ENCODE measurements around the gene ANTKMT. TPM values are rescaled to one million over a fixed set of nuclear protein-coding genes. Genes with fewer than 3 reads are reported as not detected.

Gene ANTKMT
- total and polyA plus RNA-seq, 5 experiments from 2014 or later, result 44.3 to 128 (median 93.5) TPM

DNA sequence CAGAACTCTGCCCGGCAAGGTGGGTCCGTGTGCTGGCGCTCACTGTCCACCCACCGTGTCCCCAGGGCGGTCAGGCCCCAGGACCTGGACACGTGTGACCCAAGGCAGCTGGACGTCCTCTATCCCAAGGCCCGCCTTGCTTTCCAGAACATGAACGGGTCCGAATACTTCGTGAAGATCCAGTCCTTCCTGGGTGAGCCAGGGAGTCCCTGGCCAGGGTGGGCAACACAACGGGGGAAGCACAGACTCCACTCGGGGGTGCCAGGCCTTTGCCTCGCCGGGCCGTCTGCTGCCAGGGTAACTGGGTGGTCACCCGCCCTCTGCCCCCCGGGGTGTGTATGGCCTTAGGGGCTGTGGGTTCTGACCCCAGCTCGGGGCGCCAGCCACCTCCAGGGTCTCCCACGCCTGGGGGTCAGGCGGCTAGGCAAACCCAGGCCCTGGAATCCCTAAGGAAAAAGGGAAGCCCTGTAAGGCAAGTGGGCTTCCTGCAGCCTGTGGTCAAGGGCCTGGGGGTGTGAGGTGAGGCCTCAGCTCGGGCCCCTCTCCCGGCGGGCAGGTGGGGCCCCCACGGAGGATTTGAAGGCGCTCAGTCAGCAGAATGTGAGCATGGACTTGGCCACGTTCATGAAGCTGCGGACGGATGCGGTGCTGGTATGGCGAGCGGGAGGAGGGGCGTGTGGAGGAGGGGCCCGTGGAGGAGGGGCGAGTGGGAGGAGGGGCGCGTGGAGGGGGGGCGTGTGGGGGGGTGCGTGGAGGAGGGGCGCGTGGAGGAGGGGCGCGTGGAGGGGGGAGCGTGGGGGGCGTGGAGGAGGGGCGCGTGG lies 46.1 kb downstream of the ANTKMT start:
- no peaks in the 10 kb centered on the region for H3K27me3 Mint-ChIP-seq
- POLR2A ChIA-PET, result no interaction called here
- no peak overlapping the region for H3K4me3 Mint-ChIP-seq
- DNase-seq (no peak), ATAC-seq (no peak)
- H3K36me3 Mint-ChIP-seq, result no peaks in the 10 kb centered on the region
- peak overlapping the region in 1 of 10 donors; percentile 65 for H3K27ac Mint-ChIP-seq
- H3K9me3 Mint-ChIP-seq, result no peaks in the 10 kb centered on the region
- H3K4me1 Mint-ChIP-seq, result no peaks in the 10 kb centered on the region

DNA sequence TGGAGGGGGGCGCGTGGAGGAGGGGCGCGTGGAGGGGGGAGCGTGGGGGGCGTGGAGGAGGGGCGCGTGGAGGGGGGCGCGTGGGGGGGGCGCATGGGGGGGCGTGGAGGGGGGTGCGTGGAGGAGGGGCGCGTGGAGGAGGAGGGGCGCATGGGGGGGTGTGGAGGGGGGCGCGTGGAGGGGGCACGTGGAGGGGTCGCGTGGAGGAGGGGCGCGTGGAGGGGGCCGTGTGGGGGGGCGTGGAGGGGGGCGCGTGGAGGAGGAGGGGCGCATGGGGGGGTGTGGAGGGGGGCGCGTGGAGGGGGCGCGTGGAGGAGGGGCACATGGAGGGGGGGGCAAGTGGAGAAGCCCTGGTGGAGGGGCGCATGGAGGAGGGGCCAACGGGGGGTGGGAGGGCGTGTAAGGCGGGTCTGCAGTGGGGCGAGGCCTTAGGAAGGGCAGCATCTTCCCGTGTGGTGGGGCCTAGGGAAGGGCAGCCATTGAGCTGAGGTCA lies 46.8 kb downstream of the ANTKMT start:
- Mint-ChIP-seq H3K36me3 (no peaks in the 10 kb centered on the region), H3K4me1 (no peaks in the 10 kb centered on the region), H3K4me3 (no peak overlapping the region), H3K9me3 (no peaks in the 10 kb centered on the region), H3K27ac (no peak overlapping the region), H3K27me3 (no peaks in the 10 kb centered on the region)
- no peak for DNase-seq
- ATAC-seq, result no peak
- POLR2A ChIA-PET, result no interaction called here

DNA sequence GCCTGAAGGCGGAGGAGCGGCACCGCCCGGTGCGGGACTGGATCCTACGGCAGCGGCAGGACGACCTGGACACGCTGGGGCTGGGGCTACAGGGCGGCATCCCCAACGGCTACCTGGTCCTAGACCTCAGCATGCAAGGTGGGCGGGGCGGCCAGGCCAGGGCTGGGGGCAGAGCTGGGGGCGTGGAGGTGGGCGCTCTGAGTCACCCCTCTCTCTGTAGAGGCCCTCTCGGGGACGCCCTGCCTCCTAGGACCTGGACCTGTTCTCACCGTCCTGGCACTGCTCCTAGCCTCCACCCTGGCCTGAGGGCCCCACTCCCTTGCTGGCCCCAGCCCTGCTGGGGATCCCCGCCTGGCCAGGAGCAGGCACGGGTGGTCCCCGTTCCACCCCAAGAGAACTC lies 47.5 kb downstream of the ANTKMT start:
- no peak for DNase-seq
- no peak for ATAC-seq
- Mint-ChIP-seq H3K9me3 (no peaks in the 10 kb centered on the region), H3K4me1 (no peaks in the 10 kb centered on the region), H3K27me3 (no peaks in the 10 kb centered on the region), H3K4me3 (no peak overlapping the region), H3K27ac (no peak overlapping the region), H3K36me3 (no peaks in the 10 kb centered on the region)
- POLR2A ChIA-PET, result no interaction called here

DNA sequence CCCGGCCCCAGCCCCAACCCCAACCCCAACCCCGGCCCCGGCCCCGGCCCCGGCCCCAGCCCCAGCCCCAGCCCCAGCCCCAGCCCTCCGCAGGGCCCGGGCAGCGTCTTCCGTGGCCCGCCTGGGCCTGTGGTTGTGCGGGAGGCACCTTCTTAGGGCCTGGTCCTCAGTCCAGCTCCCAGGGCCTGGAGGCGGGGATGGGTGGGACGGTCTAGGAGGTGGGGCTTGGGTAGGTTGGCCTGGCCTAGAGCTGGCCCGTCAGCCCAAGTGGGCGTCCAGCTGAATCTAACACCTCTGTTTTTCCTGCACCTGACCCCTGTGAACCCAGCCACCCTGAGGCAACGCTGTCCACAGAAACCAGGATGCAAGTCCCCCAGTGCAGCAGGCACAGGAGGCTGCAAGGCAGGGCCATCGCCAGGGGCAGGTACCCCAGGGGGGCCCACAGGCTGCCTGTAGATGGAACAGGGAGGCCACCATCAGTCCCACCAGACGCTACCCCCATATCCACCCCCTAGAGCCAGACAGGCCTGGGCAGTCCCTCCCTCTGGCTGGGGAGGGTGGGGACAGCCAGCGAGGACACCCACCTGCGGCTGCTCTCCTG lies 48.3 kb downstream of the ANTKMT start:
- Mint-ChIP-seq H3K27me3 (no peaks in the 10 kb centered on the region), H3K27ac (no peak overlapping the region), H3K36me3 (no peaks in the 10 kb centered on the region), H3K9me3 (no peaks in the 10 kb centered on the region), H3K4me1 (no peaks in the 10 kb centered on the region), H3K4me3 (no peak overlapping the region)
- no peak for DNase-seq
- ATAC-seq, result no peak
- POLR2A ChIA-PET, result no interaction called here

DNA sequence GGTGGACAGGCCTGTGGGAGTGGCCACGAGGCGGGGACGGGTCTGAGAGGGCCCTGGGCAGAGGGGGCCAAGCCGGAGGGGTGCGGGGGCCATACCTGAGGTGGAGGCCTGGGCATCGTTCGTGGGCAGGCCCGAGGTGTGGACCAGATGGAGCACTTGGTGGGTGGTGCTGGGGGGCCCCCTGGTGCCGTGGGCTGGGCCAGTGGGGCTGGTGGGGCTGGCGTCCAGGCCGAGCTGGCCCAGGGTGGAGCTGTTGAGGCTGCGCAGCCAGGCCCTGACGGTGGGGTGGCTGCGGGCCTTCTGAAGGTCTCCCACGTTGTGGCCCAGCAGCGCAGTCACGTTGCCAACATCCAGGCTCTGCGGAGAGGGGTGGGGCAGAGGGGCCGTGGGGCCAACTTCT lies 49.0 kb downstream of the ANTKMT start:
- Mint-ChIP-seq H3K4me3 (no peak overlapping the region), H3K9me3 (no peaks in the 10 kb centered on the region), H3K4me1 (no peaks in the 10 kb centered on the region), H3K36me3 (no peaks in the 10 kb centered on the region), H3K27ac (no peak overlapping the region), H3K27me3 (no peaks in the 10 kb centered on the region)
- POLR2A ChIA-PET, result no interaction called here
- DNase-seq, result no peak
- no peak for ATAC-seq

DNA sequence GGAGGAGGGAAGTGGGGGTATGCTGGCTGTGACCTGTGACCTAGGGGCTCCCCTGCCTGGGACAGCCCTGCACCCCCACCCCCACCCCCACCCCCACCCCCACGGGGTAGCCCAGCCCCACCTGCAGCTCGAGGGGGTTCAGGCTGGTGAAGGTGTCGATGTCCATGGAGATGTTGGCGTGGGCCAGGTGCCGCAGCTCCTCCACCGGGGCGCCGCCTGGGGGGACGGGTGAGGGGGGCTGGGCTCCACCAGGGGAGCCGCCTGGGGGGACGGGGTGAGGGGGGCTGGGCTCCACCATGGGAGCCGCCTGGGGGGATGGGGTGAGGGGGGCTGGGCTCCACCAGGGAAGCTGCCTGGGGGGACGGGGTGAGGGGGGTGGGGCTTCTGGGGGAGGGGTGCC lies 49.5 kb downstream of the ANTKMT start:
- H3K4me1 Mint-ChIP-seq, result no peaks in the 10 kb centered on the region
- H3K27ac Mint-ChIP-seq, result no peak overlapping the region
- H3K9me3 Mint-ChIP-seq, result no peaks in the 10 kb centered on the region
- ATAC-seq (no peak), DNase-seq (no peak)
- no peaks in the 10 kb centered on the region for H3K27me3 Mint-ChIP-seq
- POLR2A ChIA-PET, result no interaction called here
- no peaks in the 10 kb centered on the region for H3K36me3 Mint-ChIP-seq
- H3K4me3 Mint-ChIP-seq, result no peak overlapping the region

Small RNA genes lying within 50 kb of the gene (microRNA-seq; reads per million reads assigned to microRNA genes)
- gene MIR662 (ENCODE audit: borderline microRNAs expressed), result not detected

Other genes starting within 250 kb of the ANTKMT start
- 10 to 100 TPM; 63.1 to 63.2 TPM for gene CAPN15, start 193.4 kb upstream of the ANTKMT start, total RNA-seq
- gene CAPN15, start 193.4 kb upstream of the ANTKMT start, polyA plus RNA-seq, result 1 to 10 TPM; 5.5 to 7.9 (median 6.0) TPM
- gene PRR35, start 160.8 kb upstream of the ANTKMT start, total RNA-seq, result not detected
- not detected for gene PRR35, start 160.8 kb upstream of the ANTKMT start, polyA plus RNA-seq
- gene NHLRC4, start 154.1 kb upstream of the ANTKMT start, total RNA-seq, result 1 to 10 TPM; 4.7 to 5.3 TPM
- 1 to 10 TPM; 1.5 to 3.3 (median 1.7) TPM for gene NHLRC4, start 154.1 kb upstream of the ANTKMT start, polyA plus RNA-seq
- gene PIGQ, start 151.2 kb upstream of the ANTKMT start, total RNA-seq, result 10 to 100 TPM; 55.8 to 59.0 TPM
- 10 to 100 TPM in 1 of 3 donors, 1 to 10 TPM in 2; 8.8 to 13.4 (median 9.3) TPM for gene PIGQ, start 151.2 kb upstream of the ANTKMT start, polyA plus RNA-seq
- gene RAB40C, start 131.1 kb upstream of the ANTKMT start, total RNA-seq, result 10 to 100 TPM; 18.6 to 19.9 TPM
- 10 to 100 TPM in 1 of 3 donors, 1 to 10 TPM in 2; 5.8 to 14.6 (median 6.2) TPM for gene RAB40C, start 131.1 kb upstream of the ANTKMT start, polyA plus RNA-seq
- under 1 TPM; 0.47 to 0.57 TPM for gene WFIKKN1, start 90.2 kb upstream of the ANTKMT start, total RNA-seq
- under 1 TPM in 1 of 3 donors, not detected in 2; 0.07 TPM for gene WFIKKN1, start 90.2 kb upstream of the ANTKMT start, polyA plus RNA-seq
- gene METTL26, start 84.8 kb upstream of the ANTKMT start, total RNA-seq, result 10 to 100 TPM; 69.2 to 72.6 TPM
- gene METTL26, start 84.8 kb upstream of the ANTKMT start, polyA plus RNA-seq, result 10 to 100 TPM; 88.4 to 98.4 (median 89.8) TPM
- 10 to 100 TPM; 31.9 to 32.2 TPM for gene MCRIP2, start 79.3 kb upstream of the ANTKMT start, total RNA-seq
- 10 to 100 TPM; 28.1 to 36.6 (median 35.5) TPM for gene MCRIP2, start 79.3 kb upstream of the ANTKMT start, polyA plus RNA-seq
- 10 to 100 TPM; 17.8 to 19.2 TPM for gene WDR90, start 71.8 kb upstream of the ANTKMT start, total RNA-seq
- 1 to 10 TPM in 2 of 3 donors, under 1 TPM in 1; 0.27 to 2.5 (median 1.5) TPM for gene WDR90, start 71.8 kb upstream of the ANTKMT start, polyA plus RNA-seq
- gene RHOT2, start 53.0 kb upstream of the ANTKMT start, total RNA-seq, result 100 to 1,000 TPM; 220 TPM
- gene RHOT2, start 53.0 kb upstream of the ANTKMT start, polyA plus RNA-seq, result 10 to 100 TPM; 25.1 to 44.8 (median 31.8) TPM
- gene RHBDL1, start 45.5 kb upstream of the ANTKMT start, total RNA-seq, result 1 to 10 TPM; 1.3 to 1.4 TPM
- not detected for gene RHBDL1, start 45.5 kb upstream of the ANTKMT start, polyA plus RNA-seq
- 100 to 1,000 TPM in 1 of 2 experiments, 10 to 100 TPM in 1; 86.4 to 103 TPM for gene STUB1, start 40.7 kb upstream of the ANTKMT start, total RNA-seq
- gene STUB1, start 40.7 kb upstream of the ANTKMT start, polyA plus RNA-seq, result 100 to 1,000 TPM; 133 to 142 (median 135) TPM
- 10 to 100 TPM; 40.8 to 41.2 TPM for gene JMJD8, start 36.8 kb upstream of the ANTKMT start, total RNA-seq
- gene JMJD8, start 36.8 kb upstream of the ANTKMT start, polyA plus RNA-seq, result 10 to 100 TPM; 31.7 to 62.8 (median 46.0) TPM
- 10 to 100 TPM; 16.1 to 18.4 TPM for gene WDR24, start 30.7 kb upstream of the ANTKMT start, total RNA-seq
- 10 to 100 TPM; 12.7 to 18.9 (median 14.7) TPM for gene WDR24, start 30.7 kb upstream of the ANTKMT start, polyA plus RNA-seq
- 10 to 100 TPM; 28.4 to 29.3 TPM for gene FBXL16, start 15.3 kb upstream of the ANTKMT start, total RNA-seq
- gene FBXL16, start 15.3 kb upstream of the ANTKMT start, polyA plus RNA-seq, result 10 to 100 TPM in 1 of 3 donors, 1 to 10 TPM in 2; 3.0 to 22.0 (median 9.5) TPM
- gene METRN, start 6.0 kb upstream of the ANTKMT start, total RNA-seq, result 10 to 100 TPM; 13.1 to 14.4 TPM
- 10 to 100 TPM; 22.1 to 40.9 (median 35.8) TPM for gene METRN, start 6.0 kb upstream of the ANTKMT start, polyA plus RNA-seq
- gene CCDC78, start 5.3 kb downstream of the ANTKMT start, total RNA-seq, result 10 to 100 TPM; 12.0 to 15.1 TPM
- gene CCDC78, start 5.3 kb downstream of the ANTKMT start, polyA plus RNA-seq, result 1 to 10 TPM in 2 of 3 donors, not detected in 1; 1.1 to 1.4 TPM
- 10 to 100 TPM; 50.1 to 67.0 TPM for gene HAGHL, start 6.0 kb downstream of the ANTKMT start, total RNA-seq
- 1 to 10 TPM; 5.0 to 6.2 (median 6.0) TPM for gene HAGHL, start 6.0 kb downstream of the ANTKMT start, polyA plus RNA-seq
- gene CIAO3, start 19.9 kb downstream of the ANTKMT start, total RNA-seq, result 10 to 100 TPM; 56.0 to 56.4 TPM
- 10 to 100 TPM; 13.7 to 25.7 (median 16.9) TPM for gene CIAO3, start 19.9 kb downstream of the ANTKMT start, polyA plus RNA-seq
- gene MSLN, start 39.6 kb downstream of the ANTKMT start, total RNA-seq, result not detected
- not detected for gene MSLN, start 39.6 kb downstream of the ANTKMT start, polyA plus RNA-seq
- 10 to 100 TPM; 27.7 to 29.1 TPM for gene RPUSD1, start 67.2 kb downstream of the ANTKMT start, total RNA-seq
- gene RPUSD1, start 67.2 kb downstream of the ANTKMT start, polyA plus RNA-seq, result 10 to 100 TPM; 19.7 to 32.2 (median 22.0) TPM
- 10 to 100 TPM; 47.8 to 54.3 TPM for gene CHTF18, start 67.5 kb downstream of the ANTKMT start, total RNA-seq
- 1 to 10 TPM; 3.5 to 4.3 (median 4.0) TPM for gene CHTF18, start 67.5 kb downstream of the ANTKMT start, polyA plus RNA-seq
- gene GNG13, start 79.6 kb downstream of the ANTKMT start, total RNA-seq, result not detected
- gene GNG13, start 79.6 kb downstream of the ANTKMT start, polyA plus RNA-seq, result not detected
- 10 to 100 TPM; 40.7 to 45.1 TPM for gene LMF1, start 249.8 kb downstream of the ANTKMT start, total RNA-seq
- 10 to 100 TPM; 12.2 to 13.6 (median 12.9) TPM for gene LMF1, start 249.8 kb downstream of the ANTKMT start, polyA plus RNA-seq

All from naive thymus-derived CD8-positive, alpha-beta T cell (primary cell).